Measurements from ENCODE around the gene RTN3. TPM values are rescaled to one million over a fixed set of nuclear protein-coding genes. Genes with fewer than 3 reads are reported as not detected.

RTN3 gene
- total RNA-seq, 2 donors from 2014 or later: 64.4 to 96.3 TPM

DNA sequence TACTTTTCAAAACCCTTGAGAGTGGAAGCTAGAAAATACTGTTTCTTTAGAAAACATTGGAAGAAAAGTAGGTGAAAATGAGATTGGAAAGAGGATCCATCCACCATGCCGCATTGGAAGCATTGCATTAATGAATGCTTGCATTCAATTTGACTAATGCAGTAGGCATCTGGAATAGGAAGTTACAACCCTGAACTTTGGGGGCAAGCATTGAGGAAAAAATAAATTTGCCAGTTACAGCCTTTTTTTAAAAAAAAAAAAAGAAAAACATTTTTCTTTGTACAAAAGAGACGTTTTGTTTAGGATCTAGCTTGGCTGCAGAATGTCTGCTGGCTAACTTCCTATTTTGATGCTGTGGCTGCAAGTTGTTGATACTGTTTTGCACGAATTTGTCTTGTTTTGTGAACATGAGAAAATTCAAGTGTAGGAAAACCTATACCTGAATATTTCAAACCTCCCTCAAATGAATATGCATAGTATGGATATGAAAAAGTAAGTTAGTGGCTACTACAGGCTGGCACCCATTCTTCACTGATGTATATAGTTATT is 28.1 kb downstream of the RTN3 start:
- Histone ChIP-seq H3K4me1 (peaks cover 0 to 25% of the 10 kb centered on the region in 2 donors), H3K27ac (no peak overlapping the region), H3K36me3 (no peaks in the 10 kb centered on the region), H3K4me3 (no peak overlapping the region), H3K9me3 (no peaks in the 10 kb centered on the region), H3K27me3 (no peaks in the 10 kb centered on the region)
- no peak for DNase-seq (ENCODE audit: low spot score)
- TF ChIP-seq, protein P1, sequence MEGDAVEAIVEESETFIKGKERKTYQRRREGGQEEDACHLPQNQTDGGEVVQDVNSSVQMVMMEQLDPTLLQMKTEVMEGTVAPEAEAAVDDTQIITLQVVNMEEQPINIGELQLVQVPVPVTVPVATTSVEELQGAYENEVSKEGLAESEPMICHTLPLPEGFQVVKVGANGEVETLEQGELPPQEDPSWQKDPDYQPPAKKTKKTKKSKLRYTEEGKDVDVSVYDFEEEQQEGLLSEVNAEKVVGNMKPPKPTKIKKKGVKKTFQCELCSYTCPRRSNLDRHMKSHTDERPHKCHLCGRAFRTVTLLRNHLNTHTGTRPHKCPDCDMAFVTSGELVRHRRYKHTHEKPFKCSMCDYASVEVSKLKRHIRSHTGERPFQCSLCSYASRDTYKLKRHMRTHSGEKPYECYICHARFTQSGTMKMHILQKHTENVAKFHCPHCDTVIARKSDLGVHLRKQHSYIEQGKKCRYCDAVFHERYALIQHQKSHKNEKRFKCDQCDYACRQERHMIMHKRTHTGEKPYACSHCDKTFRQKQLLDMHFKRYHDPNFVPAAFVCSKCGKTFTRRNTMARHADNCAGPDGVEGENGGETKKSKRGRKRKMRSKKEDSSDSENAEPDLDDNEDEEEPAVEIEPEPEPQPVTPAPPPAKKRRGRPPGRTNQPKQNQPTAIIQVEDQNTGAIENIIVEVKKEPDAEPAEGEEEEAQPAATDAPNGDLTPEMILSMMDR (IDR thresholded peaks at IDR 0.05): no peak

DNA sequence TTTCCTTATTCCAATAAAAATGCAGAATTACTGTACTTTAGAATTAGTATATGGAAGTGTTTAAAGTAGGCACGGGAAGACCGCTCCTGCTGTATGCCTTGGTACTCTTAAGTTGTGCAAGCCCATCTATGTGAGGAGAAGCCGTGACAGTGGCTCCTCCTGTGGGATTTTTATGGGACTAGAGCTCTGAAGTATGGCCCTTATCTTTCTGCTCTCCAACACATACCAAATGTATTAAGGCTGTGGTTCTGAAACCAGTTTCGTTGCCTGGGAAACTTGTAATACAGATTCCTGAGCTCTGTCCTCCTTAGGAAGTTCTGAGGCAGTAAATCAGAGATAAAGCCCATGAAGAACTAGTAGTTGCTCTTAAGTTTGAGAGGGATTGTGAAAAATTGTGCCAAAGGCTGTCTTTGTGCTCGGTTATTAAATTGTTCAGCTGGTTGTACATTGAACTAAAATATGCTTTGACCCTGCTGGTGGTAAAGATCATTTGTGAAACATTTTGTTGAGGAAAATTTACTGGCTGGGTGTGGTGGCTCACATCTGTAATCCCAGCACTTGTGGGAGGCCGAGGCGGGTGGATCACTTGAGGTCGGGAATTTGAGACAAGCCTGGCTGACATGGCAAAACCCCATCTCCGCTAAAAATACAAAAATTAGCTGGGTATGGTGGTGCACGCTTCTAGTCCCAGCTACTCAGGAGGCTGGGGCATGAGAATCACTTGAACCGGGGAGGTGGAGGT is 29.3 kb downstream of the RTN3 start:
- DNase-seq (ENCODE audit: low spot score): no peak
- Histone ChIP-seq H3K27me3 (no peaks in the 10 kb centered on the region), H3K4me3 (no peak overlapping the region), H3K36me3 (no peaks in the 10 kb centered on the region), H3K9me3 (no peaks in the 10 kb centered on the region), H3K27ac (no peak overlapping the region), H3K4me1 (peaks cover 0 to 19% of the 10 kb centered on the region in 2 donors)
- TF ChIP-seq, protein P1 (IDR thresholded peaks at IDR 0.05): peak in 1 of 2 donors; percentile 39

DNA sequence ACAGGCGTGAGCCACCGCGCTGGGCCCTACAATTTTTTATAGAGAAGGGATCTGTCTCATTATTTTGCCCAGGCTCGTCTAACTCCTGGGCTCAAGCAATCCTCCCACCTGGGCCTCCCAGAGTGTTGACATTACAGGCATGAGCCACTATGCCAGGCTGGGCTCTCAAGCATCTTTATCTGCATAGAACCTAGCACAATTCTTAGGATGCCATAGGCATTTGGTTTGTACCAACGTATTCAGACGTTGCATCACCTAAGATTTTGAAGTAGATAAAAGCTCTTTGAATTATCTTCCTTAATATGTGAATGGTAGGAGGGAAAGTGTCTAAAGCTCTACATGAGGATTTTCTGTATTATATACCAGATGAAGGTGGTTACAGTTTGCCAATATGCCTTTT is 30.5 kb downstream of the RTN3 start:
- no peak for DNase-seq (ENCODE audit: low spot score)
- H3K27ac ChIP-seq: no peak overlapping the region
- TF ChIP-seq, protein P1 (IDR thresholded peaks at IDR 0.05): no peak
- no peaks in the 10 kb centered on the region for H3K27me3 ChIP-seq
- H3K9me3 ChIP-seq: no peaks in the 10 kb centered on the region
- no peak overlapping the region for H3K4me3 ChIP-seq
- H3K4me1 ChIP-seq: peaks cover 0 to 18% of the 10 kb centered on the region in 2 donors
- no peaks in the 10 kb centered on the region for H3K36me3 ChIP-seq

DNA sequence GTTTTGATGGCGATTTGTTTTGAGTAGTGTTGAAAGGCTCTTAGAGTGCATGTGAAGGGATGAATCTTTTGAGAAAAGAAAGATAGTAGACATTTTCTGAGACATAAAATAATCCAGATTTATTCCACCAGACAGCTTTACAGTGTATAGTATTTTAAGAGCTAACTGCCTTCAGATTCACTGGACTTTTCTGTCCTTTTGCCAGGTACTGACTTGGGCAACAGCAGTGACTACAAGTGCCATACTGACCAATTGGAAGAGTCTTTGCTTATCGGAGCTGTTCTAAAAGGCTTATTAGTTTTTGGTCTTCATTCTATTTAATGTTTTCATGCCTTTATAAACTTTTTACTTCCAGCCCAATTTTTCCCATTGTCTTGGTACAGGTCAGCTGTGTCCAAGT is 32.5 kb downstream of the RTN3 start:
- Histone ChIP-seq H3K9me3 (no peaks in the 10 kb centered on the region), H3K27ac (no peak overlapping the region), H3K36me3 (no peaks in the 10 kb centered on the region), H3K27me3 (no peaks in the 10 kb centered on the region), H3K4me3 (no peak overlapping the region), H3K4me1 (peaks cover 0 to 18% of the 10 kb centered on the region in 2 donors)
- no peak for DNase-seq (ENCODE audit: low spot score)
- TF ChIP-seq, protein P1 (IDR thresholded peaks at IDR 0.05): no peak

DNA sequence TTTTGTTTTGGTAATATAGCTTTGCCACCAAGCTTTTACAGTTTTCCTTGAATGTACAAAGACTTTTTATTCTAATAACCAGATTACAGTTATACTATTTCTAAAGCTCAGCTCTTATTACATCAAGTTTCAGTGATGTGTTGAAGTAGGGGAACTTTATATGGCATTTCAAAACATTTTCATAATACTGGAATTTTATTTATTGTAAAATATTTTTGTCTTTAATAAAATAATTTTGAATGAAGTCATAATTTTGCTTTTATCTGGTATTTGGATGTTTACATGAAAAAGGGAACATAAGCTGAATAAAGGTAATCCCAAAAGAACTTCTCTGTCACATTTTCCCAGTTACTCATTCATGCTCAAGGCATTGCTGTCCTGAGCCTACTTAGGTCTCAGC is 34.7 kb downstream of the RTN3 start:
- no peak for DNase-seq (ENCODE audit: low spot score)
- H3K4me1 ChIP-seq: peaks cover 0 to under 1% of the 10 kb centered on the region in 2 donors
- H3K9me3 ChIP-seq: no peaks in the 10 kb centered on the region
- H3K27me3 ChIP-seq: no peaks in the 10 kb centered on the region
- TF ChIP-seq, protein P1 (IDR thresholded peaks at IDR 0.05): no peak
- no peak overlapping the region for H3K27ac ChIP-seq
- no peak overlapping the region for H3K4me3 ChIP-seq
- H3K36me3 ChIP-seq: no peaks in the 10 kb centered on the region
